K562 (cell line): ENCODE data around the gene CLP1. TPM values are rescaled to one million over a fixed set of nuclear protein-coding genes. Genes with fewer than 3 reads are reported as not detected.

Experiments used
- ATAC-seq: fragments of 200-7000 bp; cut with Tn5 transposase; 3 replicates; pipeline ENCODE4 v1.9.1; 2020; ENCODE audit warnings: moderate library complexity
- BruUV-seq: library from RNA; stranded (reverse); fragments of 400-500 nt; replicated peaks from 2 replicates; lab custom pipeline; 2021; lab: Mats Ljungman, UMichigan
- CTCF ChIA-PET: fragments of 300-600 bp; formaldehyde crosslinking; extraction: SDS; loops from one replicate; lab custom pipeline; 2021; ENCODE audit warnings: low intra/inter-chr PET ratio; lab: Yijun Ruan, JAX
- POLR2A ChIA-PET: fragments of 300-600, 350-650 bp; sonication (Branson Sonifier 250); formaldehyde crosslinking; extraction: SDS; loops from one replicate; lab custom pipeline; 2021; ENCODE audit warnings: antibody characterized with exemption, inconsistent platforms; lab: Yijun Ruan, JAX
- DNase-seq, 4 experiments: peaks; one replicate each; pipeline versions ENCODE4 v3.0.0 to v3.0.0-alpha.2; 2011 to 2018; ENCODE audit warnings: low spot score in 3 of 4, mixed read lengths in 3 of 4; ENCODE audit errors: extremely low read depth in 1 of 4
- FAIRE-seq: peaks from 2 replicates; lab custom pipeline; 2011; peaks lifted over from hg19 to GRCh38; lab: Jason Lieb, UNC
- H2AFZ ChIP-seq: 2 replicates; pipeline ENCODE4 v1.6.0; 2011; ENCODE audit warnings: low read depth, low read length, control low read depth, inconsistent platforms
- H3K27ac ChIP-seq: fragments of 200-600 bp; 3 replicates; pipeline ENCODE4 v1.8.0; 2011; ENCODE audit warnings: low read depth, mild to moderate bottlenecking, control low read depth, inconsistent platforms, low read length, moderate library complexity, mixed read lengths; ENCODE audit errors: extremely low read depth
- H3K27me3 ChIP-seq, 2 experiments: fragments of 300-600 bp in 1 of 2; 2 replicates in 1 of 2; 3 replicates in 1 of 2; pipeline versions ENCODE4 v1.6.0 to v1.8.0; 2011; ENCODE audit warnings: inconsistent platforms in 2 of 2, low read length in 2 of 2, mild to moderate bottlenecking in 1 of 2, mixed read lengths in 1 of 2, moderate library complexity in 1 of 2; ENCODE audit not compliant: control insufficient read depth in 2 of 2, insufficient read depth in 2 of 2
- H3K36me3 ChIP-seq: fragments of 300-600 bp; 3 replicates; pipeline ENCODE4 v1.8.0; 2011; ENCODE audit warnings: mild to moderate bottlenecking, low read length, inconsistent platforms; ENCODE audit not compliant: control insufficient read depth, insufficient read depth
- H3K4me1 ChIP-seq, 2 experiments: fragments of 200-600 bp in 1 of 2; replicated peaks in 1 of 2; 2 replicates in 1 of 2; 3 replicates in 1 of 2; pipeline versions ENCODE4 v1.5.1 to v1.8.0; 2011; ENCODE audit warnings: inconsistent platforms in 2 of 2, low read length in 2 of 2, mild to moderate bottlenecking in 1 of 2, mixed read lengths in 1 of 2, moderate library complexity in 1 of 2; ENCODE audit not compliant: control insufficient read depth in 2 of 2, insufficient read depth in 2 of 2
- H3K4me2 ChIP-seq: 2 replicates; pipeline ENCODE4 v1.6.1; 2011; ENCODE audit warnings: low read length, control low read depth, inconsistent platforms, mixed read lengths; ENCODE audit not compliant: insufficient read depth
- H3K4me3 ChIP-seq: fragments of 200-600 bp; sonication (generic), shearing (Covaris generic); 2 replicates; pipeline ENCODE4 v1.5.1; 2016; ENCODE audit warnings: control low read depth, inconsistent platforms
- H3K79me2 ChIP-seq: fragments of 200-600 bp; 3 replicates; pipeline ENCODE4 v1.8.0; 2011; ENCODE audit warnings: low read length, inconsistent platforms; ENCODE audit not compliant: control insufficient read depth, insufficient read depth
- H3K9ac ChIP-seq, 2 experiments: 2 replicates each; pipeline versions ENCODE4 v1.6.0 to v1.6.1; 2011; ENCODE audit warnings: low read depth in 2 of 2, low read length in 2 of 2, control low read depth in 1 of 2, inconsistent platforms in 1 of 2, mild to moderate bottlenecking in 1 of 2, mixed read lengths in 1 of 2; ENCODE audit not compliant: insufficient read depth in 1 of 2
- H3K9me1 ChIP-seq: one replicate; pipeline ENCODE4 v1.6.0; 2011; ENCODE audit warnings: inconsistent platforms, mild to moderate bottlenecking, low read length, moderate library complexity; ENCODE audit not compliant: control insufficient read depth, insufficient read depth
- H3K9me3 ChIP-seq: replicated peaks from 2 replicates; pipeline ENCODE4 v1.5.1; 2011; ENCODE audit warnings: low read depth, low read length, inconsistent platforms; ENCODE audit not compliant: control insufficient read depth, insufficient read depth
- H4K20me1 ChIP-seq: replicated peaks from 2 replicates; pipeline ENCODE4 v1.6.1; 2011; ENCODE audit warnings: low read length, inconsistent platforms, mixed read lengths; ENCODE audit not compliant: control insufficient read depth, insufficient read depth
- ASH1L ChIP-seq: fragments of 450-650 bp; IDR thresholded peaks from 2 replicates; pipeline ENCODE4 v1.6.1; 2018; ENCODE audit warnings: borderline replicate concordance, mild to moderate bottlenecking, low read depth; ENCODE audit not compliant: partially characterized antibody
- CREB1 ChIP-seq, 2 experiments: sonication (generic) in 1 of 2; formaldehyde crosslinking in 1 of 2; IDR thresholded peaks; 2 replicates each; pipeline versions ENCODE4 v1.6.1 to v1.8.0; 2012 to 2022; ENCODE audit warnings: inconsistent platforms in 1 of 2, mild to moderate bottlenecking in 1 of 2, missing genetic modification reagents in 1 of 2, moderate library complexity in 1 of 2
- HIVEP1 ChIP-seq: fragments of 250-450 bp; sonication (Bioruptor Pico); IDR thresholded peaks from 2 replicates; pipeline ENCODE4 v1.4.0; 2020; ENCODE audit warnings: mild to moderate bottlenecking
- MCM5 ChIP-seq: fragments of 450-650 bp; IDR thresholded peaks from 2 replicates; pipeline ENCODE4 v1.6.1; 2016; ENCODE audit warnings: low read depth
- RBM15 ChIP-seq: fragments of 200-400 bp; formaldehyde crosslinking; IDR thresholded peaks from 2 replicates; pipeline ENCODE4 v1.6.1; 2018; ENCODE audit warnings: mild to moderate bottlenecking, low read length, moderate library complexity; ENCODE audit not compliant: insufficient read depth
- UBTF ChIP-seq, 2 experiments: IDR thresholded peaks; 2 replicates each; pipeline ENCODE4 v1.6.1; 2012; ENCODE audit warnings: improper control_type of control experiment in 2 of 2, low read depth in 2 of 2, low read length in 2 of 2, borderline replicate concordance in 1 of 2
- ZNF184 ChIP-seq: sonication (generic); formaldehyde crosslinking; IDR thresholded peaks from 2 replicates; pipeline ENCODE4 v1.5.0; 2020; ENCODE audit warnings: missing genetic modification reagents
- ZNF707 ChIP-seq: fragments of 250-450 bp; sonication (Bioruptor Pico); conservative IDR thresholded peaks from 2 replicates; pipeline ENCODE4 v1.8.0; 2022; ENCODE audit warnings: inconsistent platforms, mild to moderate bottlenecking, moderate library complexity
- WGBS: fragments of 100-300 bp; shearing (Covaris generic); methylation state at CpG from one replicate; pipeline ENCODE4 v1.1.6; 2016; ENCODE audit warnings: low coverage, mixed read lengths; ENCODE audit not compliant: insufficient coverage; ENCODE audit errors: missing lambda C conversion rate; 5-methylcytosine and 5-hydroxymethylcytosine counted together
- in situ Hi-C: fragments of 300-500 bp; cut with MboI; formaldehyde crosslinking; loops from 4 replicates; pipeline ENCODE4 v1.15.0; 2018; ENCODE audit warnings: inconsistent platforms, mixed read lengths
- intact Hi-C: fragments of 100-400 bp; cut with micrococcal nuclease; formaldehyde crosslinking; loops from 2 replicates; pipeline ENCODE4 v1.14.2; 2022
- polyA plus RNA-seq, 8 experiments: library from polyadenylated mRNA; depleted of rRNA in 4 of 8; stranded (reverse) in 5 of 8; unstranded in 3 of 8; fragments of >200 nt; fragmentation: Nextera tagmentation in 2 of 8; fragmentation: Illumina TruSeq in 1 of 8; extraction: Ambion mirVana in 2 of 8; extraction: Trizol in 1 of 8; gene quantifications; 2 replicates each; pipeline versions ENCODE4 v1.2.1 to v1.2.3, GENCODE V29; 2011 to 2014; ENCODE audit warnings: inconsistent platforms in 1 of 8, missing spikeins in 1 of 8
- total RNA-seq, 7 experiments: library from RNA; depleted of rRNA in 6 of 7; stranded (reverse); fragments of >200 nt in 6 of 7; fragmentation: Illumina TruSeq in 2 of 7; extraction: Trizol in 2 of 7; gene quantifications; 2 replicates each; pipeline versions ENCODE4 v1.2.1 to v1.2.3, GENCODE V29; 2011 to 2021; ENCODE audit warnings: low replicate concordance in 1 of 7
- TF ChIP-seq, protein P1 (sequence below): fragments of 450-650 bp; formaldehyde crosslinking; IDR thresholded peaks from 2 replicates; pipeline ENCODE4 v1.4.0; 2020; ENCODE audit warnings: mild to moderate bottlenecking, mixed read lengths
- TF ChIP-seq, protein P2 (sequence below), 2 experiments: IDR thresholded peaks in 1 of 2; conservative IDR thresholded peaks in 1 of 2; 2 replicates each; pipeline ENCODE4 v1.6.1; 2016; ENCODE audit warnings: low read depth in 2 of 2, mild to moderate bottlenecking in 1 of 2, missing compliant biosample characterization in 1 of 2, missing genetic modification characterization in 1 of 2, moderate library complexity in 1 of 2
- TF ChIP-seq, protein P3 (sequence below): fragments of 250-450 bp; sonication (Bioruptor Pico); IDR thresholded peaks from 2 replicates; pipeline ENCODE4 v1.5.0; 2021; ENCODE audit warnings: mild to moderate bottlenecking, borderline replicate concordance

CLP1 gene
- total and polyA plus RNA-seq, 9 of the 15 experiments (the other 6 are each of a cell fraction or from before 2014, with no cell fraction given) = 19.1 to 46.2 (median 27.8) TPM

DNA sequence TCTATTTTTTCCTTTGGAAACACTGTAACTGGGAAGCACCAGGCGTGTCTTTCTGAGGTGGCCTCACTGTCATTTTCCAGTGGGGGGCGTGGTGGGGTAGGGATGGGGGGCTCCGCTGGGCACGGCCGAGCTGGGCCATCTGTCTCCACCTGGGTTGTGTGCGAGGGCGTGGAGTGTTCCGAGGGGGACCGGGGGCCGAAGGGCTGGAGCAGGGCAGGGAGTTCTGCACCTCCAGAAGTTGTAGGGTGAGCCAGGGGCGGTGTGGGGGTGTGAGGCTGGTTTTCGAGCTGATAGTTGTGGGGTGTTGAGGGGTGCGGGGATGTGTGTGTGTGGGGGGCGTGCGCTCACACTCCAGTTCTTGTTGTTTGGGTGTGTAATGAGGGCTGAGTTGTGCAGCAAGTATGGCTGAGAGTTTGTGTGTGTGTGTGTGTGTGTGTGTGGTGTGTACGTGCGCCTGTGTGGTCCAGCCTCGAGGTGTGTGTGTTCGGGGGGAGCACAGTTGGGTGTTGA is 18.7 kb upstream of the CLP1 start:
- Histone ChIP-seq H3K9me3 (no peaks in the 10 kb centered on the region), H3K4me1 (peaks cover 9 to 17% of the 10 kb centered on the region in 2 experiments; a peak in 4 of 5 replicates), H3K9me1 (no peaks in the 10 kb centered on the region), H3K27ac (no peak overlapping the region), H3K79me2 (no peaks in the 10 kb centered on the region), H3K9ac (no peak overlapping the region), H2AFZ (no peak overlapping the region), H3K27me3 (peaks cover under 1 to 8% of the 10 kb centered on the region in 2 experiments; a peak in 3 of 5 replicates), H3K4me2 (no peak overlapping the region), H3K36me3 (no peaks in the 10 kb centered on the region), H4K20me1 (no peaks in the 10 kb centered on the region), H3K4me3 (no peak overlapping the region)
- DNase-seq (no peak), FAIRE-seq (no peak), ATAC-seq (no peak)
- intact Hi-C loops = no loop called here
- POLR2A ChIA-PET = no interaction called here
- no TSS peak for BruUV-seq
- in situ Hi-C loops = no loop called here
- CTCF ChIA-PET = interaction anchor here (0.6 kb wide), 1 partner anchor 290 kb away, joined by 5 read pairs; no protein-coding TSS in a partner anchor
- WGBS = 58% methylated on average over 13 of the region's 19 CpGs
- TF ChIP-seq CREB1 (IDR thresholded peaks at IDR 0.05) (no peak), CREB1 (CRISPR knock-in tag; IDR thresholded peaks at IDR 0.05) (no peak), RBM15 (no peak), ASH1L (no peak), ZNF184 (CRISPR knock-in tag) (no peak), MCM5 (no peak), HIVEP1 (CRISPR knock-in tag) (no peak), UBTF (IDR thresholded peaks at IDR 0.05; ENCODE audit: borderline replicate concordance in 1 of 2, low read depth in 2 of 2, low read length in 2 of 2) (no peak), ZNF707 (CRISPR knock-in tag) (no peak)
- TF ChIP-seq, protein P1, sequence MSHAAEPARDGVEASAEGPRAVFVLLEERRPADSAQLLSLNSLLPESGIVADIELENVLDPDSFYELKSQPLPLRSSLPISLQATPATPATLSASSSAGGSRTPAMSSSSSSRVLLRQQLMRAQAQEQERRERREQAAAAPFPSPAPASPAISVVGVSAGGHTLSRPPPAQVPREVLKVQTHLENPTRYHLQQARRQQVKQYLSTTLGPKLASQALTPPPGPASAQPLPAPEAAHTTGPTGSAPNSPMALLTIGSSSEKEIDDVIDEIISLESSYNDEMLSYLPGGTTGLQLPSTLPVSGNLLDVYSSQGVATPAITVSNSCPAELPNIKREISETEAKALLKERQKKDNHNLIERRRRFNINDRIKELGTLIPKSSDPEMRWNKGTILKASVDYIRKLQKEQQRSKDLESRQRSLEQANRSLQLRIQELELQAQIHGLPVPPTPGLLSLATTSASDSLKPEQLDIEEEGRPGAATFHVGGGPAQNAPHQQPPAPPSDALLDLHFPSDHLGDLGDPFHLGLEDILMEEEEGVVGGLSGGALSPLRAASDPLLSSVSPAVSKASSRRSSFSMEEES = no peak
- TF ChIP-seq, protein P2, sequence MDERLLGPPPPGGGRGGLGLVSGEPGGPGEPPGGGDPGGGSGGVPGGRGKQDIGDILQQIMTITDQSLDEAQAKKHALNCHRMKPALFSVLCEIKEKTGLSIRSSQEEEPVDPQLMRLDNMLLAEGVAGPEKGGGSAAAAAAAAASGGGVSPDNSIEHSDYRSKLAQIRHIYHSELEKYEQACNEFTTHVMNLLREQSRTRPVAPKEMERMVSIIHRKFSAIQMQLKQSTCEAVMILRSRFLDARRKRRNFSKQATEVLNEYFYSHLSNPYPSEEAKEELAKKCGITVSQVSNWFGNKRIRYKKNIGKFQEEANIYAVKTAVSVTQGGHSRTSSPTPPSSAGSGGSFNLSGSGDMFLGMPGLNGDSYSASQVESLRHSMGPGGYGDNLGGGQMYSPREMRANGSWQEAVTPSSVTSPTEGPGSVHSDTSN (CRISPR knock-in tag; IDR thresholded peaks at IDR 0.05; ENCODE audit: low read depth) = no peak
- TF ChIP-seq, protein P2 (tag; conservative IDR thresholded peaks at IDR 0.05; ENCODE audit: low read depth) = no peak
- TF ChIP-seq, protein P3, sequence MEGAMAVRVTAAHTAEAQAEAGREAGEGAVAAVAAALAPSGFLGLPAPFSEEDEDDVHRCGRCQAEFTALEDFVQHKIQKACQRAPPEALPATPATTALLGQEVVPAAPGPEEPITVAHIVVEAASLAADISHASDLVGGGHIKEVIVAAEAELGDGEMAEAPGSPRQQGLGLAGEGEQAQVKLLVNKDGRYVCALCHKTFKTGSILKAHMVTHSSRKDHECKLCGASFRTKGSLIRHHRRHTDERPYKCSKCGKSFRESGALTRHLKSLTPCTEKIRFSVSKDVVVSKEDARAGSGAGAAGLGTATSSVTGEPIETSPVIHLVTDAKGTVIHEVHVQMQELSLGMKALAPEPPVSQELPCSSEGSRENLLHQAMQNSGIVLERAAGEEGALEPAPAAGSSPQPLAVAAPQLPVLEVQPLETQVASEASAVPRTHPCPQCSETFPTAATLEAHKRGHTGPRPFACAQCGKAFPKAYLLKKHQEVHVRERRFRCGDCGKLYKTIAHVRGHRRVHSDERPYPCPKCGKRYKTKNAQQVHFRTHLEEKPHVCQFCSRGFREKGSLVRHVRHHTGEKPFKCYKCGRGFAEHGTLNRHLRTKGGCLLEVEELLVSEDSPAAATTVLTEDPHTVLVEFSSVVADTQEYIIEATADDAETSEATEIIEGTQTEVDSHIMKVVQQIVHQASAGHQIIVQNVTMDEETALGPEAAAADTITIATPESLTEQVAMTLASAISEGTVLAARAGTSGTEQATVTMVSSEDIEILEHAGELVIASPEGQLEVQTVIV (CRISPR knock-in tag) = no peak
